Chondrocyte (in vitro differentiated cells): ENCODE measurements around the gene PCDHGA5. TPM values are rescaled to one million over a fixed set of nuclear protein-coding genes. Genes with fewer than 3 reads are reported as not detected.
"Not testable (repeated sequence)": the region's sequence is repeated elsewhere in the genome, so short reads cannot be mapped to it uniquely, and the experiment has no call there.

ENCODE experiments used
- DNase-seq: peaks from one replicate; pipeline ENCODE4 v3.0.0; 2021; ENCODE audit warnings: mixed read lengths, low spot score
- H3K27ac Mint-ChIP-seq: one replicate; pipeline ENCODE4 v1.8.0; 2021; ENCODE audit warnings: mild to moderate bottlenecking, moderate library complexity, mixed read lengths; ENCODE audit not compliant: unreplicated experiment
- H3K27me3 Mint-ChIP-seq: 2 replicates; pipeline ENCODE4 v1.8.0; 2021; ENCODE audit warnings: low read depth, mixed read lengths
- H3K36me3 Mint-ChIP-seq: 2 replicates; pipeline ENCODE4 v1.8.0; 2021; ENCODE audit warnings: low read depth, mixed read lengths
- H3K4me1 Mint-ChIP-seq: 2 replicates; pipeline ENCODE4 v1.8.0; 2021; ENCODE audit warnings: low read depth, mild to moderate bottlenecking, mixed read lengths
- H3K4me3 Mint-ChIP-seq: one replicate; pipeline ENCODE4 v1.8.0; 2021; ENCODE audit warnings: mild to moderate bottlenecking, moderate library complexity, mixed read lengths; ENCODE audit not compliant: unreplicated experiment
- H3K9me3 Mint-ChIP-seq: 2 replicates; pipeline ENCODE4 v1.8.0; 2021; ENCODE audit warnings: low read depth, mixed read lengths
- CTCF ChIP-seq: fragments of 200-600 bp; sonication (generic); IDR thresholded peaks from 2 replicates; pipeline ENCODE4 v1.5.0; 2021; ENCODE audit warnings: antibody characterized with exemption, mild to moderate bottlenecking, moderate library complexity
- total RNA-seq: library from RNA; stranded (reverse); gene quantifications from 3 replicates; pipeline ENCODE4 v1.2.1, GENCODE V29; 2021

The PCDHGA5 gene
- total RNA-seq, 1 donor from 2014 or later, result 0.27 TPM

DNA sequence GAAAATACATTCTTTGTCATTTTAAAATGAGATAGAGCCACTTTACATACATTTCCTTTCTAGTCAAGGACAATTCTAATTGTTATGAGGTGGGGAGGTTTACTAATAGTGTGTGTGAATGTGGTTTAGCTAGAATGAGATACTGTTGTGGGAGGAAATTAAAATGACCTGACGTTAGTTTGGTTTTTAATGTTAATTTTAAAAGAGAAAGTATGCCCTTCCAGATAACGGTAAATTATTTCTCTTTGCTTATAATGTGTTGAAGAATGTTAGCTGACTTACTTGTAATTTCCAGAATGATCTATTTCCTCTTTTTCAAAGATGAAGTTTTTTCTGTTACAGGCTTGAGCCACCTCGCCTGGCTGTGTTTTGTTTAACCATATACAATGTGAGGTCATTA, 41.7 kb upstream of the PCDHGA5 start:
- Mint-ChIP-seq H3K4me1 (peaks cover 23% of the 10 kb centered on the region), H3K9me3 (peaks cover 55% of the 10 kb centered on the region), H3K27me3 (no peaks in the 10 kb centered on the region), H3K27ac (no peak overlapping the region), H3K4me3 (no peak overlapping the region), H3K36me3 (peaks cover 40% of the 10 kb centered on the region)
- DNase-seq, result no peak
- no peak for TF ChIP-seq CTCF

DNA sequence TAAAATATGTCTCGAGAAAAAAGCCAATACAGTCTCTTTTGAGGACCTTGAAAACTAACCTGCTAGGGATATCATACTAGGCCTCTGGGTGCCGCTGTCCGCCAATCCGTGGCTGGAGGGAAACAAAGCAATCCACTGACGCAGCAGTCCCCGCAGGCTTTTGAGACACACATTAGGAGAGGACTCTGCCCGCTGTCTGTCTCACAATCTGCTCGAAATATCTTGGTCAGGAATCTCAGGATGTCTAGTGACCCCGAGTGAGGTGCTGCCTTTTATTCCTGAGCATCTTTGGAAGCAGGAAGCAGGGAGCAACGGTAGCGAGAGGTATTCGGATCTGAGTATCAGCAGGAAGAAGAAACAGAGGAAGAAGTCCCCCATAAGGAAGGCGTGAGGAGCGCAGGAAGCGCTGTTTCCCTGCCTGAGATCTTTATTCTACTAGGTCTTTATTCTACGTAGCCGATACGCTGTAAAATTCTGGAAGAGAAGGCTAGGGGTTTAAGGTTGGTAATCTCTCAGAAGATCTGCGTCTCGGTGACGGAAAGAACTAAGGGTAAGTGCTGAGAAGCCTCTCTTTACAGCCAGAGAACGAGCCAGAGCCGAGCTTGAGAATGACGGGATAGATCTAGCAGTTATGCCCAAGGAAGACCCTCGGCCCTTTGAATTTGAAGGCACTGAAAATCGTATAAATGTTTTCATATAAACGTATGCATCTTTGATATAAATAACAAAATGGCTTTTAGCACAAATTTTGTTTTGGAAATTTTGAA, 37.7 kb upstream of the PCDHGA5 start:
- Mint-ChIP-seq H3K4me3 (peak overlapping the region; percentile 54), H3K27ac (no peak overlapping the region), H3K36me3 (peaks cover 11% of the 10 kb centered on the region), H3K9me3 (peaks cover 47% of the 10 kb centered on the region), H3K27me3 (no peaks in the 10 kb centered on the region), H3K4me1 (no peaks in the 10 kb centered on the region)
- DNase-seq, result no peak
- peak; percentile 29 for TF ChIP-seq CTCF

DNA sequence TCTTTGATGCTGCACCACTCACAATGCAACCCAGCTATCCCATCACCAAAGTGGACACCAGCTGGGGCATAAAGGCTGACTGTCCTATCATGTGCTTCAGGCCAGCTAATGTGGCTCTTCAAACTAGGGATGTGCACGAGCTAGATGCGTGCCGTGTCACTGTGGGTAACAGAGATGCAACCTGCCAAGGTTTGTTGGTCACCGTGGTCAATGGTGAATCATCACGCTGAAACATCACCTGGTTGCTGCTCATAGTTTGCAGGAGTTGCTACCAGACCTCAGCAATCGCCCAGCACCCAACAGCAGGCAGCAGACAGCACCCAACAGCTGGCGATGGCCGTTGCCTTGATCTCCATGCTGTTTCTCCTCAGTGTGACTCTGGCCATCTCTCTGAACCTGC, 35.7 kb upstream of the PCDHGA5 start:
- no peak overlapping the region for H3K4me3 Mint-ChIP-seq
- DNase-seq, result no peak
- H3K9me3 Mint-ChIP-seq, result peaks cover 42% of the 10 kb centered on the region
- H3K27me3 Mint-ChIP-seq, result no peaks in the 10 kb centered on the region
- TF ChIP-seq CTCF, result no peak
- H3K27ac Mint-ChIP-seq, result no peak overlapping the region
- peaks cover 7% of the 10 kb centered on the region for H3K36me3 Mint-ChIP-seq
- no peaks in the 10 kb centered on the region for H3K4me1 Mint-ChIP-seq

DNA sequence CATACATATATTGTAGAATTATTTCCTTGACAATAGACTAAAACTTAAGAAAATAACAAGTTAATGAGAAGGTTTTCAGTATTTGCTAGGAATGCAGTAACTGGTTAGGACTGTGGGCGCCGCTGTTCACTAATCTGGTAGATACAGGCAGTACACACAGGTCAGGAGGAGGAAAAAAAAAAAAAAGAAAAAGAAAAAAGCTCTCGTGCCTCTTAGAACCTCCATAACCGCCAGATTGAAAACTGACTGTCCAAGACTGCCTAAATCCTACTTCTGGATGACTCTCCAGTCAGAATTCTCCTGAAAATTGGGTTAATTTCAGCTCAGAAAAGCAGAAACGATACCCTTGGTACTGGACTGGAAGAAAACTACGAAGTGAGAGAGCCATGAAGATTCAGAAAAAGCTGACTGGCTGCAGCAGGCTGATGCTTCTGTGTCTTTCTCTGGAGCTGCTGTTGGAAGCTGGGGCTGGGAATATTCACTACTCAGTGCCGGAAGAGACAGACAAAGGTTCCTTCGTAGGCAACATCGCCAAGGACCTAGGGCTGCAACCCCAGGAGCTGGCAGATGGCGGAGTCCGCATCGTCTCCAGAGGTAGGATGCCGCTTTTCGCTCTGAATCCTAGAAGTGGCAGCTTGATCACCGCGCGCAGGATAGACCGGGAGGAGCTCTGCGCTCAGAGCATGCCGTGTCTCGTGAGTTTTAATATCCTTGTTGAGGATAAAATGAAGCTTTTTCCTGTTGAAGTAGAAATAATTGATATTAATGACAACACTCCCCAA, 33.5 kb upstream of the PCDHGA5 start, which contains the start of gene PCDHGA1:
PCDHGA1 (plus strand) TSS at position 216 of the 782 bp plus-strand sequence.
- Mint-ChIP-seq H3K9me3 (peaks cover 52% of the 10 kb centered on the region), H3K27me3 (no peaks in the 10 kb centered on the region), H3K4me3 (no peak within 1 kb of the TSS), H3K27ac (no peak within 1 kb of the TSS), H3K36me3 (peaks cover 9% of the 10 kb centered on the region), H3K4me1 (no peaks in the 10 kb centered on the region)
- DNase-seq, result no peak
- TF ChIP-seq CTCF, result peak; percentile 21

DNA sequence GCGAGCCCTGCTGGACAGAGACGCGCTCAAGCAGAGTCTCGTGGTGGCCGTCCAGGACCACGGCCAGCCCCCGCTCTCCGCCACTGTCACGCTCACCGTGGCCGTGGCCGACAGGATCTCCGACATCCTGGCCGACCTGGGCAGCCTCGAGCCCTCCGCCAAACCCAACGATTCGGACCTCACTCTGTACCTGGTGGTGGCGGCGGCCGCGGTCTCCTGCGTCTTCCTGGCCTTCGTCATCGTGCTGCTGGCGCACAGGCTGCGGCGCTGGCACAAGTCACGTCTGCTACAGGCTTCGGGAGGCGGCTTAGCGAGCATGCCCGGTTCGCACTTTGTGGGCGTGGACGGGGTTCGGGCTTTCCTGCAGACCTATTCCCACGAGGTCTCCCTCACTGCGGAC, 31.4 kb upstream of the PCDHGA5 start:
- H3K27me3 Mint-ChIP-seq, H3K4me1 Mint-ChIP-seq, DNase-seq, H3K36me3 Mint-ChIP-seq, H3K27ac Mint-ChIP-seq, H3K4me3 Mint-ChIP-seq: not testable (repeated sequence)
- peaks cover 54% of the 10 kb centered on the region for H3K9me3 Mint-ChIP-seq
